HL-60 (cell line): ENCODE measurements around the gene TPD52L1.

Experiments
- GABPA ChIP-seq: IDR thresholded peaks from 2 replicates; pipeline ENCODE4 v1.6.1; 2012; ENCODE audit warnings: low read depth
- TF ChIP-seq, protein P1 (sequence below): IDR thresholded peaks from one replicate; pipeline ENCODE4 v1.5.1; 2011; ENCODE audit warnings: low read length, control low read depth, inconsistent platforms; ENCODE audit not compliant: insufficient read depth

DNA sequence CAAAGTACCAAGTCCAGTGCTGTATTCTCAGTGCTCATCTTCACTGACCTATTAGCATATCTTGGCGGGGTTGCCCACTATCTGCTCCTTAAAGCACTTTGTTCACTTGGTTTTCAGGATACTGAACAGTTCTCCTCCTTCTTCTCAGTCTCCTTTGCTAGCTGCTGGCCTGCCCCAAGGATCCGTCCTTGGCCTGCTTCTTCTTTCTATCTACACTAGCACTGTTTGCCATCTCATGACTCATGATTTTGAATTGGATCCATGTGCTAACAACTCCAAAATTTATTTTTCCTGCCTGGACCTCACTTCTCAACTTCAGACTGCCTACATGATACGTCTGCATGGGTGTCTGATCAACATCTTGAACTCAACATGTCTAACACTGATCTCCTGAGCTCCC lies 15.5 kb downstream of the TPD52L1 start:
- TF ChIP-seq, protein P1, sequence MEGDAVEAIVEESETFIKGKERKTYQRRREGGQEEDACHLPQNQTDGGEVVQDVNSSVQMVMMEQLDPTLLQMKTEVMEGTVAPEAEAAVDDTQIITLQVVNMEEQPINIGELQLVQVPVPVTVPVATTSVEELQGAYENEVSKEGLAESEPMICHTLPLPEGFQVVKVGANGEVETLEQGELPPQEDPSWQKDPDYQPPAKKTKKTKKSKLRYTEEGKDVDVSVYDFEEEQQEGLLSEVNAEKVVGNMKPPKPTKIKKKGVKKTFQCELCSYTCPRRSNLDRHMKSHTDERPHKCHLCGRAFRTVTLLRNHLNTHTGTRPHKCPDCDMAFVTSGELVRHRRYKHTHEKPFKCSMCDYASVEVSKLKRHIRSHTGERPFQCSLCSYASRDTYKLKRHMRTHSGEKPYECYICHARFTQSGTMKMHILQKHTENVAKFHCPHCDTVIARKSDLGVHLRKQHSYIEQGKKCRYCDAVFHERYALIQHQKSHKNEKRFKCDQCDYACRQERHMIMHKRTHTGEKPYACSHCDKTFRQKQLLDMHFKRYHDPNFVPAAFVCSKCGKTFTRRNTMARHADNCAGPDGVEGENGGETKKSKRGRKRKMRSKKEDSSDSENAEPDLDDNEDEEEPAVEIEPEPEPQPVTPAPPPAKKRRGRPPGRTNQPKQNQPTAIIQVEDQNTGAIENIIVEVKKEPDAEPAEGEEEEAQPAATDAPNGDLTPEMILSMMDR: no peak
- no peak for TF ChIP-seq GABPA
